Ureter (tissue), 1 donor: Measurements from ENCODE around the gene MOCS1. TPM values are rescaled to one million over a fixed set of nuclear protein-coding genes. Genes with fewer than 3 reads are reported as not detected.

ENCODE experiments used
- DNase-seq: peaks from one replicate; pipeline ENCODE4 v3.0.0-alpha.2; 2020; ENCODE audit warnings: low spot score
- total RNA-seq: library from RNA; stranded (reverse); gene quantifications from one replicate; pipeline ENCODE4 v1.2.4, GENCODE V29; 2023
- donor health status: DM: yes; HTN: yes; CAD: no.

MOCS1 gene
- total RNA-seq, 1 donor from 2014 or later, result 34.8 TPM

- no peak for DNase-seq
Observed at GRCh38 chr6:39948199-39948791, 14.0 kb upstream of the MOCS1 start.

GRCh38 chr6:39947611-39948068, 13.4 kb upstream of the MOCS1 start:
- no peak for DNase-seq

GRCh38 chr6:39945626-39946025, 11.4 kb upstream of the MOCS1 start:
- no peak for DNase-seq

GRCh38 chr6:39942903-39943580, 8.8 kb upstream of the MOCS1 start:
- no peak for DNase-seq

- DNase-seq, result no peak
Observed at GRCh38 chr6:39941820-39942219, 7.6 kb upstream of the MOCS1 start.

GRCh38 chr6:39941138-39941537, 6.9 kb upstream of the MOCS1 start:
- no peak for DNase-seq

GRCh38 chr6:39938773-39939654, 4.8 kb upstream of the MOCS1 start:
- DNase-seq, result no peak

- DNase-seq, result no peak
Observed at GRCh38 chr6:39937686-39938333, 3.5 kb upstream of the MOCS1 start.

GRCh38 chr6:39936857-39937256, 2.6 kb upstream of the MOCS1 start:
- DNase-seq, result no peak

GRCh38 chr6:39935241-39935640, 979 bp upstream of the MOCS1 start:
- DNase-seq, result no peak

GRCh38 chr6:39933669-39934130, 562 bp downstream of the MOCS1 start:
- DNase-seq, result no peak

- no peak for DNase-seq
Observed at GRCh38 chr6:39932386-39932910, 1.8 kb downstream of the MOCS1 start.

- no peak for DNase-seq
Observed at GRCh38 chr6:39931607-39932006, 2.7 kb downstream of the MOCS1 start.

- DNase-seq, result no peak
Observed at GRCh38 chr6:39930540-39930939, 3.7 kb downstream of the MOCS1 start.

- DNase-seq, result no peak
Observed at GRCh38 chr6:39929733-39930461, 4.4 kb downstream of the MOCS1 start.

GRCh38 chr6:39929039-39929732, 5.1 kb downstream of the MOCS1 start:
- DNase-seq, result no peak

GRCh38 chr6:39927159-39927558, 7.1 kb downstream of the MOCS1 start:
- DNase-seq, result no peak

GRCh38 chr6:39926668-39927067, 7.6 kb downstream of the MOCS1 start:
- no peak for DNase-seq

GRCh38 chr6:39925931-39926290, 8.4 kb downstream of the MOCS1 start:
- DNase-seq, result no peak

- DNase-seq, result no peak
Observed at GRCh38 chr6:39925191-39925930, 8.9 kb downstream of the MOCS1 start.
